Endodermal cell (in vitro differentiated cells): ENCODE results near the gene AKR1C3. TPM values are rescaled to one million over a fixed set of nuclear protein-coding genes. Genes with fewer than 3 reads are reported as not detected.
"Not testable (repeated sequence)": the region's sequence is repeated elsewhere in the genome, so short reads cannot be mapped to it uniquely, and the experiment has no call there.

ENCODE experiments used
- DNase-seq: peaks from one replicate; pipeline ENCODE4 v3.0.0-alpha.2; 2017
- H3K27ac ChIP-seq: 2 replicates; pipeline ENCODE4 v1.5.1; 2013; ENCODE audit warnings: mild to moderate bottlenecking, low read depth, low read length, moderate library complexity
- H3K27me3 ChIP-seq: 2 replicates; pipeline ENCODE4 v1.6.1; 2013; ENCODE audit warnings: mild to moderate bottlenecking, low read length, moderate library complexity; ENCODE audit not compliant: insufficient read depth, control insufficient read depth, poor library complexity, severe bottlenecking
- H3K36me3 ChIP-seq: 2 replicates; pipeline ENCODE4 v1.7.0; 2013; ENCODE audit warnings: mild to moderate bottlenecking, low read length, moderate library complexity; ENCODE audit not compliant: control insufficient read depth, insufficient read depth
- H3K4me1 ChIP-seq: one replicate; pipeline ENCODE4 v1.7.0; 2013; ENCODE audit warnings: low read length; ENCODE audit not compliant: control insufficient read depth, insufficient read depth
- H3K4me3 ChIP-seq: 2 replicates; pipeline ENCODE4 v1.5.1; 2013; ENCODE audit warnings: mild to moderate bottlenecking, low read length, moderate library complexity
- H3K9ac ChIP-seq: 2 replicates; pipeline ENCODE4 v1.6.1; 2013; ENCODE audit warnings: mild to moderate bottlenecking, low read length, moderate library complexity; ENCODE audit not compliant: poor library complexity, severe bottlenecking; ENCODE audit errors: extremely low read depth
- H3K9me3 ChIP-seq: 2 replicates; pipeline ENCODE4 v1.6.1; 2013; ENCODE audit warnings: mild to moderate bottlenecking, low read length, moderate library complexity; ENCODE audit not compliant: control insufficient read depth
- H3K27ac Mint-ChIP-seq: 2 replicates; pipeline ENCODE4 v1.8.0; 2020; ENCODE audit warnings: mixed read lengths
- H3K27me3 Mint-ChIP-seq: 2 replicates; pipeline ENCODE4 v1.8.0; 2021; ENCODE audit warnings: mild to moderate bottlenecking, mixed read lengths; ENCODE audit not compliant: insufficient read depth
- H3K36me3 Mint-ChIP-seq: 2 replicates; pipeline ENCODE4 v1.8.0; 2020; ENCODE audit warnings: low read depth, mixed read lengths
- H3K4me1 Mint-ChIP-seq: 2 replicates; pipeline ENCODE4 v1.8.0; 2020; ENCODE audit warnings: mixed read lengths
- H3K4me3 Mint-ChIP-seq: 2 replicates; pipeline ENCODE4 v1.8.0; 2020; ENCODE audit warnings: mild to moderate bottlenecking, moderate library complexity, mixed read lengths
- H3K9me3 Mint-ChIP-seq: 2 replicates; pipeline ENCODE4 v1.8.0; 2020; ENCODE audit warnings: mild to moderate bottlenecking, mixed read lengths
- WGBS, 2 experiments: methylation state at CpG; one replicate each; pipeline versions ENCODE4 v1.1.5 to v1.1.7; 2013; ENCODE audit warnings: missing lambda C conversion rate in 2 of 2, mixed read lengths in 1 of 2; ENCODE audit not compliant: insufficient coverage in 1 of 2, insufficient read length in 1 of 2; 5-methylcytosine and 5-hydroxymethylcytosine counted together
- total RNA-seq, 2 donors: library from RNA; stranded (reverse); fragmentation: NEBNext Ultra II Directional in 1 of 2; extraction: Animal tissue kit (Norgen Biotek cat#: 25700) in 1 of 2; gene quantifications; 2 replicates in 1 of 2; 3 replicates in 1 of 2; pipeline ENCODE4 v1.2.1, GENCODE V29; 2021
- TF ChIP-seq, protein P1 (sequence below): fragments of 200-600 bp; sonication (generic); conservative IDR thresholded peaks from 2 replicates; pipeline ENCODE4 v1.5.0; 2021; ENCODE audit warnings: antibody characterized with exemption, mild to moderate bottlenecking

AKR1C3 gene
- total RNA-seq, 2 donors from 2014 or later: 6.1 to 28.9 TPM

GRCh38 chr10:5046410-5046809 is 47.8 kb upstream of the AKR1C3 start:
- Histone ChIP-seq H3K36me3 (no peaks in the 10 kb centered on the region), H3K4me1 (no peaks in the 10 kb centered on the region), H3K9me3 (peaks cover 5% of the 10 kb centered on the region), H3K9ac (no peak overlapping the region), H3K27me3 (no peaks in the 10 kb centered on the region), H3K27ac (no peak overlapping the region), H3K4me3 (no peak overlapping the region)
- WGBS, 2 experiments: 90 to 94% methylated on average over 3 to 6 of the region's 6 CpGs
- H3K4me3 Mint-ChIP-seq: no peak overlapping the region
- H3K4me1 Mint-ChIP-seq: no peaks in the 10 kb centered on the region
- TF ChIP-seq, protein P1, sequence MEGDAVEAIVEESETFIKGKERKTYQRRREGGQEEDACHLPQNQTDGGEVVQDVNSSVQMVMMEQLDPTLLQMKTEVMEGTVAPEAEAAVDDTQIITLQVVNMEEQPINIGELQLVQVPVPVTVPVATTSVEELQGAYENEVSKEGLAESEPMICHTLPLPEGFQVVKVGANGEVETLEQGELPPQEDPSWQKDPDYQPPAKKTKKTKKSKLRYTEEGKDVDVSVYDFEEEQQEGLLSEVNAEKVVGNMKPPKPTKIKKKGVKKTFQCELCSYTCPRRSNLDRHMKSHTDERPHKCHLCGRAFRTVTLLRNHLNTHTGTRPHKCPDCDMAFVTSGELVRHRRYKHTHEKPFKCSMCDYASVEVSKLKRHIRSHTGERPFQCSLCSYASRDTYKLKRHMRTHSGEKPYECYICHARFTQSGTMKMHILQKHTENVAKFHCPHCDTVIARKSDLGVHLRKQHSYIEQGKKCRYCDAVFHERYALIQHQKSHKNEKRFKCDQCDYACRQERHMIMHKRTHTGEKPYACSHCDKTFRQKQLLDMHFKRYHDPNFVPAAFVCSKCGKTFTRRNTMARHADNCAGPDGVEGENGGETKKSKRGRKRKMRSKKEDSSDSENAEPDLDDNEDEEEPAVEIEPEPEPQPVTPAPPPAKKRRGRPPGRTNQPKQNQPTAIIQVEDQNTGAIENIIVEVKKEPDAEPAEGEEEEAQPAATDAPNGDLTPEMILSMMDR: no peak
- no peaks in the 10 kb centered on the region for H3K27me3 Mint-ChIP-seq
- no peak for DNase-seq
- H3K36me3 Mint-ChIP-seq: no peaks in the 10 kb centered on the region
- no peak overlapping the region for H3K27ac Mint-ChIP-seq
- peaks cover 1% of the 10 kb centered on the region for H3K9me3 Mint-ChIP-seq

- not testable (repeated sequence) for H3K9me3 Mint-ChIP-seq, H3K36me3 Mint-ChIP-seq, H3K27me3 Mint-ChIP-seq, H3K36me3 ChIP-seq, H3K27ac ChIP-seq, H3K27ac Mint-ChIP-seq, H3K9ac ChIP-seq, H3K27me3 ChIP-seq, H3K4me3 Mint-ChIP-seq, H3K4me1 Mint-ChIP-seq, H3K4me3 ChIP-seq, H3K9me3 ChIP-seq, H3K4me1 ChIP-seq, DNase-seq
- WGBS, 2 experiments: 88% methylated on average over 4 of the region's 5 CpGs; no CpG with 5 or more reads in 1 of the 2 experiments
Measured at GRCh38 chr10:5047055-5047454, 47.2 kb upstream of the AKR1C3 start.

- H3K4me1 ChIP-seq: no peaks in the 10 kb centered on the region
- Mint-ChIP-seq H3K4me1 (no peaks in the 10 kb centered on the region), H3K27me3 (no peaks in the 10 kb centered on the region), H3K9me3 (peaks cover 11% of the 10 kb centered on the region), H3K36me3 (peaks cover 5% of the 10 kb centered on the region), H3K4me3 (no peak overlapping the region), H3K27ac (no peak overlapping the region)
- WGBS, 2 experiments: 80% methylated on average over 1 of the region's 1 CpG; no CpG with 5 or more reads in 1 of the 2 experiments
- H3K9ac ChIP-seq: no peak overlapping the region
- no peaks in the 10 kb centered on the region for H3K27me3 ChIP-seq
- H3K36me3 ChIP-seq: no peaks in the 10 kb centered on the region
- H3K9me3 ChIP-seq: no peaks in the 10 kb centered on the region
- H3K4me3 ChIP-seq: no peak overlapping the region
- TF ChIP-seq, protein P1: no peak
- no peak for DNase-seq
- no peak overlapping the region for H3K27ac ChIP-seq
Measured at GRCh38 chr10:5047912-5048628, 46.1 kb upstream of the AKR1C3 start.

GRCh38 chr10:5052951-5053500 is 41.2 kb upstream of the AKR1C3 start:
- WGBS, 2 experiments: 87 to 95% methylated on average over 3 to 16 of the region's 16 CpGs
- H3K9ac ChIP-seq, H3K4me3 Mint-ChIP-seq, H3K27me3 ChIP-seq, H3K27ac ChIP-seq, H3K27me3 Mint-ChIP-seq, H3K9me3 ChIP-seq, H3K27ac Mint-ChIP-seq, H3K4me1 ChIP-seq, H3K36me3 ChIP-seq, H3K4me3 ChIP-seq, H3K36me3 Mint-ChIP-seq, DNase-seq, H3K4me1 Mint-ChIP-seq: not testable (repeated sequence)
- H3K9me3 Mint-ChIP-seq: peaks cover 16% of the 10 kb centered on the region

- not testable (repeated sequence) for H3K9me3 ChIP-seq, H3K9ac ChIP-seq, H3K36me3 Mint-ChIP-seq, H3K4me3 Mint-ChIP-seq, H3K36me3 ChIP-seq, H3K27ac ChIP-seq, DNase-seq, H3K27ac Mint-ChIP-seq, H3K27me3 ChIP-seq, H3K4me1 Mint-ChIP-seq, H3K4me3 ChIP-seq, H3K4me1 ChIP-seq, H3K27me3 Mint-ChIP-seq
- H3K9me3 Mint-ChIP-seq: peaks cover 32% of the 10 kb centered on the region
- 89% methylated on average over 1 of the region's 2 CpGs; no CpG with 5 or more reads in 1 of the 2 experiments for WGBS, 2 experiments
Measured at GRCh38 chr10:5054831-5055230, 39.4 kb upstream of the AKR1C3 start.
